ENCODE data around the gene MAGI3.
"Not testable (repeated sequence)": the region's sequence is repeated elsewhere in the genome, so short reads cannot be mapped to it uniquely, and the experiment has no call there.

MAGI3 gene

DNA sequence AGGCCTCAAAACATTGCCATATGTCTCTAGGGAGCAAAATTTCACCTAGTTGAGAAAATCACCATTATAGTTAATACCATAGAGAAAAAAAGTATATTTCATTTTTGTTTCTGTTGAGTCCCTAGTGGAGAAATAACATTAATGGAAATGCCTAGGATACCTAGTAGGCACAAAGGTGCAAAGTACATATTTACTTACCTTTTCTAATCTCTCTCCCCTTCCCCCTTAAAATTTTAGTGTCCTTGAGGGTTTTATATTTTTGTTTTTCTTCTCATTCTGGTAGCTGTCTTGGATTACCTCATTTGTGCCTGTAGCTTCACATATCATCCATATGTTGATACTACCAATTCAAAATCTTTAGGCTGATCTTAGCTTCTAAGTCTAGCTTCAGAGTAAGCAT lies 127.0 kb downstream of the MAGI3 start:
- no peak for DNase-seq (ENCODE audit: low spot score)

DNA sequence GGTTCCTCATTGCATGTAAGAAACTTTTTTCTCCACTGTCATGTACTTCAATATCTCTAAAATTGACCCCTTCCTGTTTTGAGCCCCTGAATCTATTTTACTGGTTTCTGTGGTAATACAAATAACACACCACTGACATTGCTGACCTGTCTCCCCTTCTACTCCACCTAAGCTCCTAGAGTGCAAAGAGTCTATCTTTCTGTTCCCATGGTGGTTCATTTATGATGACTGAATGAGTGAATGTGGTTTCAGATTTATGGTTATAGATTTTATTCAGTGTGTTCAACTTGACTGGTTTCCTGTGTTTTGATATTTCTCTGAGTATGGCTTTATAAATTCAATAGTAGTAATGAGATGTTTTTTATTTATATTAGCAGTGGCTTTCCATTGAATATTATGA lies 127.7 kb downstream of the MAGI3 start:
- DNase-seq (ENCODE audit: low spot score): no peak

DNA sequence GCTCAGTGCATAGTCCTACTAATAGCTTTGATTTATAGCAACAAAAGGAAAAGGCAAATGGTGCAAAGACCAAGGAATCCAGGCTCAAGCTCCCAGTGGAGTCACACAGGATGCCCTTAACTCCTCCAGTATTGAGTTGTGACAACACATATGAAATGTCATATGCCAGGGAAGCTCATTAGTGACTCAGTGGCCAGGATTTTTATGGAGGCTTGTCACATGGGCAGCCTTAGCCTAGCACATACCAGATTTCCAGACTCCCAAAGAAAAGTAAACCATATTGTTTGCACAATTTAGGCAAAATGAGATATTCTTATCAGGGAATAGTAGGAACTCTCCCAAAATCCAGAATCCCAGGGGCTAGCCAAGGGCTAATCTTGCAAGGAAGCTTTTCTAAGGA lies 129.2 kb downstream of the MAGI3 start:
- peak; percentile 51 for DNase-seq (ENCODE audit: low spot score)

DNA sequence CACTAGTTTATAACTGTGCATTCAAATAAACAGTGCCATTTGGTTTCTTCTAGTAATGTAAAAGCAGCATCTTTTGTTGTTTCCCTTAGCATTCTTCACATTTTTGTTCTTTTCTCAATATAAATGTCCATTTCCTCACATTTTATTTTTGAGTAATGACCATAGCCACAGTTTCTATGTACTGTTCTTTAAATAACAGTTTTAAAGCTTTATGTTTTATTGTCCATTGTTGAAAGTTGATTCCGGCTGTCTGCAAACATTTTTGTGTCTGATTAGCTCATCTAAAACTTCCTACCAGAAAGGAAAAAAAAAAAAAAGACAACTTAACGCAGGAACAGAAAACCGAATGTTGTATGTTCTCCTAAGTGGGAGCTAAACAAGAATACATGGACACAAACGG lies 139.7 kb downstream of the MAGI3 start:
- no peak for DNase-seq (ENCODE audit: low spot score)

DNA sequence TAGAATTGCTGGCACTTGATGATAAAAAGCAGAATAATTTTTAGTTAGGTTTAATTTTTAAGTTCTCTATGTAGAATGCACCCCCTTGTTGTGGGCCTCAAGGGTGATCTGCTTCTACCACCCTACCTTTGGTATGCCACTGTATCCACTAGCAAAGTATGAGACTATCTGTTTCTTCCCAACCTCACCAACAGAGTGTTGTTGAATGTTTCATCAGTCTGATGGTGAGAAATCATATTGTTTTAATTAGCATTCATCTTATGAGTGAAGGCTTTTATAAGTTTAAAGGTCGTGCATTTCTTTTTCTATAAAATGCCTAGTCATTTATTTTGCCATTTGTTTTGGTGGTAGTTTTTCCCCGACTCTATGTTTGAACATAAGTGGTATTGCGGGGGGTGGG lies 141.0 kb downstream of the MAGI3 start:
- peak; percentile 18 for DNase-seq (ENCODE audit: low spot score)

DNA sequence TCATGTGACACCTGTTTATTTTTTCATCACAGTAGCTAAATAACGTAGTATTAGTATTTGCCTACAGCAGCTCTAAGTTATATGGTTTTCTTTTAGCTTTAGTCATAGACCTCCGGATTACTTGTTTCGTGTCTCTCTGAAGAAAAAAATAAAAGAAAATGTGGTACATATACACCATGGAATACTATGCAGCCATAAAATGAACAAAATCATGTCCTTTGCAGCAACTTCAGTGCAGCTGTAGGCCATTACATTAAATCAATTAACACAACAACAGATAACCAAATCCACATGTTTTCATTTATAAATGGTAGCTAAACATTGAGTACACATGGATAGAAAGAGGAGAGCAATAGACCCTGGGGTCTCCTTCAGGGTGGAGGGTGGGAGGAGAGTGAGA lies 142.7 kb downstream of the MAGI3 start:
- DNase-seq (ENCODE audit: low spot score): no peak

DNA sequence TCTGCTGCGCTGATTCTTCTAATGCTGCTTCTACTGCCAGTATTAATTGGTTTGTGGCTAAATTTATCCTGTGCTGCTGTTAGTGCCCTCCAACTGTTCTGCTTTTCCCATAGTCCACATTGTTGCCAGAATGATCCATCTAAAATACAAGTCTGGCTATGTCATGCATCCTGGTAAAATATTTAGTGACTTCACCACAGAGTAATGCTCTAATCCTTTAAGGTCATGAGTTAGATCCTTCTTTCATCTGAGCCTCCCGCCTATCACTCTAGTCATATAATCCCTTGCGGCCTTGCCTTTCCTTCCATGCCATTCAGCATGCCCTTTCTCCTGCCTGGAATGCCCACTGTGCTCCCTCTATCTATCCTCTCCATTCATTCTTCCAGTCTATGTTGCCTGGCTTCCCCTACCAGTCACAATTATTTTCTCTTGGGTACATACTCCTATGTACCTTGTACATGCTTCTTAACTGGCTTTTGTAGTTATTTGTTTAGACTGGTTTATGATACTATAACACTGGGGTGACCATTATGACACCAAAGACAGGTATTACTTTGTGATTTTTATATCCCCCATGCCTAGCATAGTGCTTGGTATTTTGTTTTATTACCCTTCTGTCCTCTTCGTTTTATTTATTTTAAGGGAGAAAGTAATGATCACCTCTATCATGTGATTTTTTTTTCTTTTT lies 144.0 kb downstream of the MAGI3 start:
- DNase-seq (ENCODE audit: low spot score): peak; percentile 73

DNA sequence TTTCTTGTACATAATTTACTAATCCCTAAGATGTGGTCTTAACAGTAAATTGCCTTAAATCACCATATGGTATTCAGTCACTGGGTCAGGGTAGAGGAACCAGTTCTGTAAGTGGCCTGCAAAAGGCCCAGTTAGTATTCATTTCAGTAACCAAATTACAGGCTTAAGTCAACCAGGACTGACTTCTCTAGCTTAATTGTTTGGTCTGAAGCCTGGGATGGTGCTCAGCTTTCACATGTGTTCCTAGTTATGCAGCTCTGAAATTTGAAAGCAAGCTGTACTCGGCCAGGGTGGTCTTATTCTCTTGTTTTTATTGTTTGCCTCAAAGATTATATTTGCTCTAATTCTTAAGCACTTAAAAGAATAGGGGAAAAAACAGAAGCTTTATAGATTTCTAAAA lies 144.6 kb downstream of the MAGI3 start:
- peak; percentile 25 for DNase-seq (ENCODE audit: low spot score)

DNA sequence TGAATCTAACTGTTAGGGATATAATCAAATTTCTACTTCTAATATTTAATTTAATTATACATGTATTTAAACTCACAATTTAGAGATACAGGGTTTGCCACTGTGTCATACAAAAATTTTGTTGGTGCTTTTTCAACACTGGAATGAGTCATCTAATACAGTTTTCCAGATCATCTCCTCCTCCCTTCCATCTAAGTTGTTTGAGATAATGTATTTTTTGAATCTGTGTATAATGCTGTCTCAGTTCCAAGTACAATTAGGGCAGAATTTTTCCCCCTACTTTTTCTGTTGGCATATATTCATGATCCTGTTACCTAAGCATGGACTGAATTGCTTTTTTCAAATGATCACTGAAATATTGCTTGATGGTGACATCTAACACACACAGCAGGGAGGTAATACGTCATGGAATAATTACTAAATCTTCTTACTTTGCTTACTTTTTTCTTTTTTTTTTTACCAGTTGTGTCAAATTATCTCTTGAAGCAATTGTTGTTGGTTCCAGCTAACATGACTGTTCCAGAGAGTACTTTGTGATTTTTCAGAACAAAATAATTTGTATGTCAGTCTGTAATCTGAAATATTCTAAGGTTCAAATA lies 146.0 kb downstream of the MAGI3 start:
- DNase-seq (ENCODE audit: low spot score): peak; percentile 15

DNA sequence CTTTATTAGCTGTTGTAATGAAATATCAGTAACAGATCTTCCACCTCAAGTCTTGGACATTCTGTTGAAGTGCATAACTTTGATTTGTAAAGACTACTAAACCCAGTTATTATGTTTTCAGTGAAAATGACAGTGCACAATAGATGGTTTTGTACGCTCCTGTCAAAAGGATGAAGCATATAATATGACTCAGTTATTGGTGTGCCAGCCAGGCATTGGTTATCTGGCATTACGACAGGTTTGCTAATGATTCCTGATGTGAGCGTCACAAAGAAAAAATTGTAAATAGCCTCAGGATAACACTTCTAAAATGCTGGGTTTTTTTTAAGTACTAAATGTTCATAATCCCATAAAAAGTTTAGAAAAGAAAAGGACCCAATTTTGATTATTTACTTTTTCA lies 147.9 kb downstream of the MAGI3 start:
- peak; percentile 44 for DNase-seq (ENCODE audit: low spot score)

DNA sequence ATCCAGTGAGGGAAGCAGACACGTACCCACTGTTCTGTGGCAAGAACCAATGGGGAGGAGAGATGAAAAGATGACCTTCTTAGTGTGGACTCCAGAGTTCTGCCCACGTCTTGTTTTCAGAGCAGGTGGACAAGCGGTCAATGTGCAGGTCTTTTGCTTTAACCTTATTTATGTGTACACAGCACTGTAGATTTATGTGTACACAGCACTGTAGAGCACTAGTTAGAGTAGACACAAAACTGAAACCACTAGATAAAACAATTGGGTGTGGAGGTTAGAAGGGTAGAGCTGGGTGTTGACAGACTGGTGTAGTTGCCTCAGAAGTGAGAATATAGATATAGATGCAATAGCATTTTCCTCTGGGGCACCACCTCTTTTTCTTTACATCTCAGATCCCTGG lies 150.0 kb downstream of the MAGI3 start:
- no peak for DNase-seq (ENCODE audit: low spot score)

DNA sequence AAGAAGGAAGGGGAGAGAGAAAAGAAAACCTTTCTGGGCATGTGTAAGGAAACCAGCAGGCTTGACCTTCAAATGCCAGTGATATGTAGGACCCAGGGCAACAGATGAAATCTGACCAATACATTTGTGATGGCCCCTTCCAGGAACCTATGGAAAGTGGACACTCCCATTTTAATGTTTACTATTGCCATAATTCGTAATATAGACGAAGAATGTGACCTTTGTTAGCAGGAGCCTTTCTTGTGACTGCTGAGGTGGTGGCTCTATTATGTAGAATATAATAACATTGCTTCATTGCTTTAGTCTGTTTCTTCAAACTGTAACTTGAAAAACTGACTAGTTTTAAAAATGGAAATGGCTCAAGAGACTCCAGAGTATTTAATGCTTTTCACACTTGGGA lies 150.8 kb downstream of the MAGI3 start:
- no peak for DNase-seq (ENCODE audit: low spot score)

DNA sequence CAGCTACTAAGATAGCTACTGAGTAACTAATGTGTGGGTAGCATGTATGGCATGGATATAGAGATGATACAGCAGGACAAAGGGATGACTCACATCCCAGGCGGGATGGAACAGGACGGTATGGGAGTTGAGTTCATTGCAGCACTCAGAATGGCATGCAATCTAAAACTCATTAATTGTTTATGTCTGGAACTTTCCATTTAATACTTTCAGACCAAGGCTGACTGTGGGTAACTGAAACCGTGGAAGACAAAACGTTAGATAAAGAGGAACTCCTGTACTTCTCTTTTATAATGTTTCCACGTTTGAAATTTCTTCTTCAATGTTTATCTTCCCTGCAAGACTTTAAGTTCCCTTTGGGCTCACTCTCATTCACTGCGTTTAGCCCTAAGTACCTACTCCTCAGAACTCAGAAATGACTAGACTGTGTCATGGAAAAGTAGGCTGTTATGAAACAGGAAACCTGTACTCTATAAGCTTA lies 151.9 kb downstream of the MAGI3 start:
- peak; percentile 54 for DNase-seq (ENCODE audit: low spot score)

DNA sequence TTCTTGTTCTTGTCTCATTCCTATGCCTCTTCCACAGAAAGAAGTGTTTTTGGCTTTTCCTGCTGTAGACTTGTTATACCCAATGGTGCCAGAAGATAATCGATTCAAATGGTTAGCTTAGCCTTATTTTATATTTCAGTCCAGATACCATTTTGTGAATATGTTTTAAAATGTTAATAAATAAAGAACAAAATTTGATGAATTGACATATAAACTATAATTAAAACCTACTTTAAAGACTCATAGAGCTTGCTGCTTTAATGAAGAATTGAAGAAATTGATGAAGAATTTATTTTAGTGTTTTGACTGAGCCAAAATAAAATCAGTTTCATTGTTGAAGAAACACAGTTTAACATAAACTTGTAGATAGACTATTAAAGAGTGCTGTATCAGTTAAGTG lies 152.8 kb downstream of the MAGI3 start:
- DNase-seq (ENCODE audit: low spot score): no peak

DNA sequence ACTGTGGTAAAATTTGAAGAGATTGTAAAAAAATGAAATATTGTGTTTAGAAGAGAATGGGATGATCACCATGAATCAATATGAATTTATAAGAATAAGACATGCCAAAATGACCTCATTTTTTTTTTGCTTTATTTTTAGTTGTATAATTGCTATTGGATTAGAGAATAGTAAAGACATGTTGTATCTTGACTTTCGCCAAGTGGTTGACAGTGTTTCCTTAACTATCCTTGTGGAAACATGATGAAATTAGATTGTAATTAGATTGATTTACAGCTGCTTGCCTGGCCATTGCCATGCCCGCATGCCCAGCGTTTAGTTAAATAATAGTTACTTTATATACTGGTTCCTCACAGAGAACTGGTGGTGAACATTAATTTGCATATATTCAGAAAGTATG lies 154.9 kb downstream of the MAGI3 start:
- DNase-seq (ENCODE audit: low spot score): no peak

DNA sequence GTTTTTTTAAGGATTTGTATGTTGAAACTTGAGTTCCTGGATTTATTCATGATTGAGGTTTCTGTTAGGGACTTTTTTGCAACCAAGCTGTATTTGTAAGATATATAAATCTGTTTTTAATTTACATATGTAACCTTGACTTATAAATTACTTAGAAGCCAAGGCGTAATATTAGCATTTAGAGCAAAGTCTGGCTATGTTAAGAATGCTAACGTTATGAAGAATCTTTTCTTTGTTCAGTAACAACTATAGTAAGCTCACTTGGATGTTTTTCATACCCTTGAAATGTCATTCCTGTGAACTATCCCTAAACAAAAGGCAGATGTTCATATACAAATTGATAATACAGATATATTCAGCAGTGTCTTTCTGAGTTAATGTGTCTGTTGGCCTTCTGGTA lies 155.3 kb downstream of the MAGI3 start:
- DNase-seq (ENCODE audit: low spot score): no peak

DNA sequence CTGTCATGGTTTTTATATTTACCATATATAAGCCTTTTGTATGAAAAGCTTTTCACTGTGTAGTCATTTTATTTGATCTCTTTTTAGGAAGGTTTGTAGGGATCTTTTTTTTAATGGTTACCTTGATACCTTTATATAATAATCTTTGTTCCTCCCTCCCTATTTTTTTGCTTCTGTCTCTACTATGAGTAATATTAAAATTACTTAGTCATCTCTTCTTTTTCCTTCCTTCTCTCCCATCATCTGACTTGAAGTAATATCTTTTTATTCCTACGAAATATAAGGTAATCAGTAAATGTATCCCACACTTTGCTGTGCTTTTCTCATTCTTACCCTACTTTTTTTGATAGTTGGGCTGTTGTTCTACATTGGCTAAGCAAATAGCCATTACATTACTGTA lies 161.4 kb downstream of the MAGI3 start:
- no peak for DNase-seq (ENCODE audit: low spot score)

DNA sequence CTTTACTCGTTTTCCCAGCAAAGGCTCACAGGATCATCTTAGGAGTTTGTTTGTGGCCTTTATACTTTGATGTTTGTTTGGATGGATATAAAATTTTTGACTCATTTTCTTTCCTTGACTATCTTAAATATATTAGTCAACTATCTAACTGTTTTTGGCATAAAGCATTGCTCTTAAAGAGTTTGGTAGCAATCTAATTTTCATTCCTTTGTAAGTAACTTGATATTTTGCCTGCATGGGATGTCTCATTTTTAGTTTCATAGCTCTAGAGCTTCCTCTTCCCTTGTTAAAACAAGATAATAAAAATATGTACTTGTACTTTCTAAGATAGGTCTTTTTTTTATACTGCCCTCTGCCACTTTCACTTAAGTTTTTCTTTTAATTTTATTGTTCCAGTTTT lies 161.9 kb downstream of the MAGI3 start:
- DNase-seq (ENCODE audit: low spot score): no peak

DNA sequence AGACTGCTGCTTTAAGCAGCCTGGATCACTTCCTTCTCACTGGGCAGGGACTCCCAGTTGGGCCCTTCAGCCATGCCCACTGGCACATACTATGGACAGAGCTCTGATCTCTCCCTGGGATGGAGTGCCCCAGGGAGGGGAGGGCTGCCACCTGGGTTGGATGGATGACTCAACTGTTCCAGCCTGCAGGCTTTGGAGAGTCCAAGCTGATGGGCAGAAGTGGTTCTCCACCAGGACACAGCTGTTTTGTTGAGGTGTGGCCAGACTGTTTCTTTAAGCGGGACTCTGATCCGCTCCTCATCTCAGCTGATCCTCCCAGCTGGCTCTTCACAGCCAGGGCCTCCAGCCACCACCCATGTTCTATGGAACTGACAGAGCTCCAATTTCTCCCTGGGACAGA lies 166.9 kb downstream of the MAGI3 start:
- DNase-seq (ENCODE audit: low spot score): no peak

DNA sequence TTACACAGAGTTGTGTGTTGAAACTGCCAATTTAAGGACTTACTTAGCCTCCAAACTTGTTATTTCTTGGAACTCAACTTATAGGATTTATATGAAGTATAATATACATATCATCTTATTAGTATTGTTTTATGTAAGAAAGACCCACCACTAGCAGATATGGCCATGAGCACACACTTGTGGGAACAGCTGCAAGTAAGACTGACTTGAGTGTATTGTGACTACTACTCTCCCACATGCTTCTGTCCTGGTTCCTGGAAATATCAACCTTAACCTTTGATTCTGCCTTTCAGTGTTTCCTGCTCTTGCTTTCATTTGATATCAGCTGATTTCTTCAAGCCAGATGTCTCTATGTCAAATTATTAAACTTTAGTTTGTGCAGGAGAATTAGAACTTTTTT lies 175.3 kb downstream of the MAGI3 start:
- no peak for DNase-seq (ENCODE audit: low spot score)

DNA sequence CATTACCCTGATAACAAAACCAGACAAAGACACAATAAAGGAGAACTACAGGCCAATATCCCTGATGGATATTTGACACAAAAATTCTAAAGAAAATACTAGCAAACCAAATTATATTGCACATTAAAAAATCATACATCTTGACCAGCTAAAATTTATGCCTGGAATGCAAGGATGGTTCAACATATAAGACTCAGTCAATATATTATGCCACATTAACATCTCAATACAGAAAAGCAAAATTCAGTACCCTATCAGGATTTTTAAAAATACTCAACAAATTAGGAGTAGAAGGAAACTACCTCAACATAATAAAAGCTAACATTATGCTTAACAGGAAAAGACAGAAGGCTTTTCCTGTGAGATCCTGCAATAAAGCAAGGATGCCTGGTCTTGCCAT lies 177.1 kb downstream of the MAGI3 start:
- no peak for DNase-seq (ENCODE audit: low spot score)

DNA sequence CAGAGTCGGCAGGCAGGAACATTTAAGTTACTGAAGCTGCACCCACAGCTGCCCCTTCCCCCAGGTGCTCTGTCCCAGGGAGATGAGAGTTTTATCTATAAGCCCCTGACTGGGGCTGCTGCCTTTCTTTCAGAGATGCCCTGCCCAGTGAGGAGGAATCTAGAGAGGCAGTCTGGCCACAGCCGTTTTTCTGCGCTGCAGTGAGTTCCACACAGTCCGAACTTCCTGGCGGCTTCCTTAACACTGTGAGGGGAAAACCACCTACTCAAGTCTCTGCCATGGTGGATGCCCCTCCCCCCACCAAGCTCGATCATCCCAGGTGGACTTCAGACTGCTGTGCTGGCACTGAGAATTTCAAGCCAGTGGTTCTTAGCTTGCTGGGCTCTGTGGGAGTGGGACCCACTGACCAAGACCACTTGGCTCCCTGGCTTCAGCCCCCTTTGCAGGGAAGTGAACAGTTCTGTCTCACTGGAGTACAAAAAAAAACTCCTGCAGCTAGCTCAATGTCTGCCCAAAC lies 185.5 kb downstream of the MAGI3 start:
- DNase-seq (ENCODE audit: low spot score): not testable (repeated sequence)

DNA sequence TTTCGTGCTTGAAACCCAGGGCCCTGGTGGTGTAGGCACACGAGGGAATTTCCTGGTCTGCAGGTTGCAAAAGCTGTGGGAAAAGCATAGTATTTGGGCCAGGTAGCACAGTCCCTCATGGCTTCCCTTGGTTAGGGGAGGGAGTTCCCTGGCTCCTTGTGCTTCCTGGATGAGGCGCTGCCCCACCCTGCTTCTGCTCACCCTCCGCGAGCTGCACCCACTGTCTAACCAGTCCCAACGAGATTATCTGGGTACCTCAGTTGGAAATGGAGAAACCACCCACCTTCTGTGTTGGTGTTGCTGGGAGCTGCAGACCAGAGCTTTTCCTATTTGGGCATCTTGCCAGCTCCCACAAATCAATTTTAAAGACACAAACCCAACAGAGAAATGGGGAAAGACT lies 186.0 kb downstream of the MAGI3 start:
- DNase-seq (ENCODE audit: low spot score): no peak
